Neuronal stem cell (in vitro differentiated cells): ENCODE measurements around the gene TULP1.

Source experiments
- DNase-seq: peaks from one replicate; pipeline ENCODE4 v3.0.0-alpha.2; 2013; ENCODE audit warnings: low spot score
- H2AFZ ChIP-seq: one replicate; pipeline ENCODE4 v1.6.1; 2013; ENCODE audit warnings: mild to moderate bottlenecking, low read length, inconsistent platforms
- H2AK5ac ChIP-seq: 2 replicates; pipeline ENCODE4 v1.6.1; 2013; ENCODE audit warnings: low read depth, mild to moderate bottlenecking, inconsistent platforms, low read length, moderate library complexity, mixed read lengths
- H2BK120ac ChIP-seq: 2 replicates; pipeline ENCODE4 v1.6.1; 2013; ENCODE audit warnings: low read depth, mild to moderate bottlenecking, inconsistent platforms, low read length, moderate library complexity, mixed read lengths
- H2BK12ac ChIP-seq: one replicate; pipeline ENCODE4 v1.6.1; 2013; ENCODE audit warnings: low read length, inconsistent platforms
- H2BK15ac ChIP-seq: 2 replicates; pipeline ENCODE4 v1.6.1; 2013; ENCODE audit warnings: mild to moderate bottlenecking, low read length, inconsistent platforms, mixed read lengths
- H2BK5ac ChIP-seq: one replicate; pipeline ENCODE4 v1.6.1; 2013; ENCODE audit warnings: inconsistent platforms, mild to moderate bottlenecking, low read length, moderate library complexity
- H3K14ac ChIP-seq: one replicate; pipeline ENCODE4 v1.6.1; 2013; ENCODE audit warnings: low read length, inconsistent platforms
- H3K18ac ChIP-seq: 2 replicates; pipeline ENCODE4 v1.6.1; 2013; ENCODE audit warnings: low read length, inconsistent platforms
- H3K23ac ChIP-seq: 2 replicates; pipeline ENCODE4 v1.6.1; 2013; ENCODE audit warnings: low read depth, mild to moderate bottlenecking, mixed read lengths, low read length, inconsistent platforms; ENCODE audit not compliant: poor library complexity
- H3K27ac ChIP-seq: replicated peaks from 3 replicates; pipeline ENCODE4 v1.5.1; 2013; ENCODE audit warnings: low read length, inconsistent platforms
- H3K27me3 ChIP-seq, 3 experiments: 2 replicates each; pipeline ENCODE4 v1.6.1; 2013; ENCODE audit warnings: low read length in 3 of 3, mild to moderate bottlenecking in 2 of 3, inconsistent platforms in 1 of 3, low read depth in 1 of 3, mixed read lengths in 1 of 3, moderate library complexity in 1 of 3; ENCODE audit not compliant: control insufficient read depth in 3 of 3, insufficient read depth in 3 of 3
- H3K36me3 ChIP-seq, 2 donors: replicated peaks in 1 of 2; 2 replicates each; pipeline ENCODE4 v1.6.1; 2013; ENCODE audit warnings: low read length in 2 of 2; ENCODE audit not compliant: control insufficient read depth in 2 of 2, insufficient read depth in 2 of 2
- H3K4ac ChIP-seq: 2 replicates; pipeline ENCODE4 v1.6.1; 2013; ENCODE audit warnings: inconsistent platforms, mild to moderate bottlenecking, low read length, moderate library complexity
- H3K4me1 ChIP-seq, 2 donors: 1 replicate in 1 of 2; 2 replicates in 1 of 2; pipeline ENCODE4 v1.6.1; 2013; ENCODE audit warnings: low read length in 2 of 2, low read depth in 1 of 2; ENCODE audit not compliant: control insufficient read depth in 2 of 2, insufficient read depth in 1 of 2
- H3K4me2 ChIP-seq: one replicate; pipeline ENCODE4 v1.6.1; 2013; ENCODE audit warnings: mild to moderate bottlenecking, low read length, inconsistent platforms; ENCODE audit not compliant: insufficient read depth, poor library complexity, severe bottlenecking
- H3K4me3 ChIP-seq, 2 donors: 2 replicates each; pipeline ENCODE4 v1.5.1; 2013; ENCODE audit warnings: low read length in 2 of 2, mild to moderate bottlenecking in 2 of 2, inconsistent platforms in 1 of 2, moderate library complexity in 1 of 2
- H3K79me1 ChIP-seq: one replicate; pipeline ENCODE4 v1.6.1; 2013; ENCODE audit warnings: low read depth, mild to moderate bottlenecking, inconsistent platforms, low read length, moderate library complexity
- H3K9ac ChIP-seq: one replicate; pipeline ENCODE4 v1.6.1; 2013; ENCODE audit warnings: mild to moderate bottlenecking, low read depth, low read length, inconsistent platforms; ENCODE audit not compliant: poor library complexity
- H3K9me3 ChIP-seq, 2 donors: replicated peaks in 1 of 2; 2 replicates each; pipeline versions ENCODE3 to v1.6.1; 2013; ENCODE audit warnings: low read length in 2 of 2, mild to moderate bottlenecking in 2 of 2, inconsistent platforms in 1 of 2, low read depth in 1 of 2, mixed read lengths in 1 of 2, moderate library complexity in 1 of 2; ENCODE audit not compliant: control insufficient read depth in 2 of 2, insufficient read depth in 1 of 2
- H4K8ac ChIP-seq: one replicate; pipeline ENCODE4 v1.6.1; 2013; ENCODE audit warnings: low read depth, mild to moderate bottlenecking, inconsistent platforms, low read length, moderate library complexity
- H4K91ac ChIP-seq: one replicate; pipeline ENCODE4 v1.6.1; 2013; ENCODE audit warnings: low read length, low read depth, mild to moderate bottlenecking, inconsistent platforms; ENCODE audit not compliant: poor library complexity
- WGBS, 2 donors: extraction: QIAGEN DNeasy Blood & Tissue Kit; methylation state at CpG; one replicate each; pipeline ENCODE4 v1.1.7; 2013; ENCODE audit warnings: missing lambda C conversion rate in 2 of 2, mixed read lengths in 1 of 2; ENCODE audit not compliant: insufficient read length in 2 of 2, insufficient replicate concordance in 1 of 2; ENCODE audit errors: extremely low coverage in 2 of 2; 5-methylcytosine and 5-hydroxymethylcytosine counted together

Gene TULP1

DNA sequence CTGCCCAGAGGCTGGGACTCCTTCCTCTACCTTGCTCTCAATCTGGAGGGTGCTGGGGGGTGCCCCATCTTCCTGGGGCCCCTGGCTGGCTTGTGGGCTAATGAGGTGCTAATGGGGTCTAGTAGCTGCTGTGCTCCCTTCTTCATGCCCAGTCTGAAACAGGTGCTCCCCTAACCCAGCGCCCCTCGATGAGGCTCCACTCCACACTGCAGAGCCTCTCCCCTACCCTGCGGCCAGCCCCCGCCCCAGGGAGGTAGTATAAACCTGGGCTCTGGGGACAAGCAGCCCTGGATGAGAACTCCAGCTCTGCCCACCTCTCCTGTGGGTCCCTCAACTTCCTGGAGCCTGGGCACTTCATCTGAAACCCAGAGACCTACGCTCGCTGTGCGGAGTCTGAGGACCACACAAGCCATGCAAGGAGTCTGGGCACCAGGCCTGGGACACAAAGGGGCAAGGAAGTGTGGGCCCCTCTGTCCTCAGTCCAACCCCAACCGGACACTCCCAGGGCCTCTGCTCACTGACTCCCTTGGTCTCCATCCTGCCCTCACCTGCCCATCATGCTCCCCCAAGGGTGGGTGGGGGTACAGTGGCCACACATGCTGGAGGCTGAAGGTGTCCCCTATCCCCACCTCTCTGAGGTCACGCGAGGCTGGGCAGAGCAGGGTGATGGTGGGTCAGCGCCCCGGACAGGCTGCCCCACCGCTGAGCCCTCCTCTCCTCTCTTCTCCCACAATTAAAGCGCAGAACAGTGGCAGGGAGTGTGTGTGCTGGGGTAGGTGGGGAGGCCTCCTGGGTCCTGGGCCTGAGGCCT is 38.4 kb downstream of the TULP1 start:
- no peak overlapping the region for H3K14ac ChIP-seq
- DNase-seq: no peak
- H3K27ac ChIP-seq: no peak overlapping the region
- H3K9ac ChIP-seq: no peak overlapping the region
- peak overlapping the region; percentile 26 for H2AK5ac ChIP-seq
- H3K18ac ChIP-seq: peak overlapping the region; percentile 19
- H3K27me3 ChIP-seq: no peaks in the 10 kb centered on the region
- H2AFZ ChIP-seq: no peak overlapping the region
- no peak overlapping the region for H4K91ac ChIP-seq
- no CpG with 5 or more reads among the region's 14 CpGs for WGBS, 2 donors
- no peak overlapping the region for H4K8ac ChIP-seq
- H2BK5ac ChIP-seq: no peak overlapping the region
- H3K4me1 ChIP-seq: peaks cover 22 to 25% of the 10 kb centered on the region in 2 donors
- peaks cover 0 to 3% of the 10 kb centered on the region in 2 donors for H3K9me3 ChIP-seq
- no peak overlapping the region for H3K4me2 ChIP-seq
- peaks cover 10% of the 10 kb centered on the region for H3K79me1 ChIP-seq
- H3K36me3 ChIP-seq: peaks cover 54 to 91% of the 10 kb centered on the region in 2 donors
- no peak overlapping the region for H2BK12ac ChIP-seq
- no peak overlapping the region for H2BK120ac ChIP-seq
- H3K4me3 ChIP-seq: no peak overlapping the region
- H3K23ac ChIP-seq: peak overlapping the region; percentile 96
- no peak overlapping the region for H2BK15ac ChIP-seq
- H3K4ac ChIP-seq: no peak overlapping the region

DNA sequence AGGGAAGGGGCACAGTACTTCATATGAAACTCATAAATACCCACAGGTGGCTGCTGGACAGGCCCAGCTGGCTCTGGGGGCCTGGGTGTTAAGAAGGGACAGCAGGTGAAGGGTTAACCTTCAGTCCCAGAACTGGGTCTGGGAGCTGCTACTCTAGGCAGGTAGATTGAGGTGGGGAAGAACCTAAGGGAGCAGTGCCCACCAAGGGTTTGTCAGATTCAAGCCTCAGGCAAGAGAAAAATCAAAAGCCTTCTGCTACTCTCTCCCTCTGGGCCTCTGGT is 38.9 kb downstream of the TULP1 start:
- Histone ChIP-seq H3K27ac (peak overlapping the region; percentile 25), H4K8ac (no peak overlapping the region), H2BK15ac (no peak overlapping the region), H3K79me1 (peaks cover 10% of the 10 kb centered on the region), H3K4me2 (no peak overlapping the region), H3K4me3 (no peak overlapping the region), H2AFZ (no peak overlapping the region), H3K4ac (no peak overlapping the region), H3K23ac (no peak overlapping the region), H2BK5ac (no peak overlapping the region), H2AK5ac (no peak overlapping the region), H2BK12ac (no peak overlapping the region), H2BK120ac (no peak overlapping the region), H3K27me3 (no peaks in the 10 kb centered on the region), H3K18ac (no peak overlapping the region), H3K9ac (no peak overlapping the region), H3K9me3 (peaks cover 0 to 3% of the 10 kb centered on the region in 2 donors), H4K91ac (no peak overlapping the region), H3K36me3 (peaks cover 50 to 92% of the 10 kb centered on the region in 2 donors), H3K14ac (no peak overlapping the region), H3K4me1 (peaks cover 25% of the 10 kb centered on the region in 2 donors)
- no peak for DNase-seq

DNA sequence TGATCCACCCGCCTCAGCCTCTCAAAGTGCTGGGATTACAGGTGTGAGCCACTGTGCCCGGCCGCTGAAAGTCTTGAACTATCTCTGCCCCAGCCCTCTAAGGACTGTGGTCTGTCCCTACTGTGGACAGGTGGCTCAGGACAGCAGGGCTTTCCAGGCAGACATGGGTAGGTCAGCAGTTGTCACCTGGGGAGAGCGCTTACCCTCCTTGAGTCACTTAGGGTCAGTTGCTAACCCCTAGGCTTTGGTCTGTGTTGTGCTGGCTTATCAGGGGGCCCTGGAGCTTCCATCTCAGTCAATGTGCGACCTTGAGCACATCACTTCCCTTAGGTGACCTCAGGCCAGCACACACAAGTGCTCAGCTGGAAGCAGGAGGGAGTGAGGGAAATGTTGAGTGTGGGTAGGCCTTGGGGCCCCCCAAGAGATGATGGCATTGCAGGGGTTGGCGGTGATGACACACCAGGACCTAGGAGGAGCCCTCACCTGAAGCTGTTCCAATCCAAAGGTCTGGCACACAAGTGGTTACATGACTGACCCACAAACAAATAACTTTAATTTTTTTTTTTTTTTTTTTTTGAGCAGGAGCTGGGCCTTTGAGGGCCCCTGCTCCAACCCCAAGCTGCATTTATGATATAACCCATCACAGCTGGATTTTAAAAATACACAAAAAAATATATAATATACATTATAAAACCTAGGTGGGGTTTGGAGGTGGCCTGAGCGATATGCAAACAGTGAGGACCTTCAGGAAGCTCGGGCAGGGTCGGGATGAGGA is 39.4 kb downstream of the TULP1 start:
- Histone ChIP-seq H3K4ac (no peak overlapping the region), H3K4me2 (no peak overlapping the region), H3K9ac (no peak overlapping the region), H3K18ac (no peak overlapping the region), H2AK5ac (peak overlapping the region; percentile 5), H2BK120ac (no peak overlapping the region), H4K8ac (no peak overlapping the region), H2BK12ac (no peak overlapping the region), H3K14ac (no peak overlapping the region), H3K4me3 (no peak overlapping the region), H4K91ac (no peak overlapping the region), H2BK15ac (no peak overlapping the region), H3K23ac (peak overlapping the region; percentile 68), H3K27me3 (no peaks in the 10 kb centered on the region), H3K36me3 (peaks cover 47 to 89% of the 10 kb centered on the region in 2 donors), H3K27ac (peak overlapping the region; percentile 43), H3K79me1 (peaks cover 10% of the 10 kb centered on the region), H3K4me1 (peaks cover 25% of the 10 kb centered on the region in 2 donors), H3K9me3 (peaks cover 0 to under 1% of the 10 kb centered on the region in 2 donors), H2BK5ac (no peak overlapping the region), H2AFZ (no peak overlapping the region)
- no peak for DNase-seq
- no CpG with 5 or more reads among the region's 9 CpGs for WGBS, 2 donors

DNA sequence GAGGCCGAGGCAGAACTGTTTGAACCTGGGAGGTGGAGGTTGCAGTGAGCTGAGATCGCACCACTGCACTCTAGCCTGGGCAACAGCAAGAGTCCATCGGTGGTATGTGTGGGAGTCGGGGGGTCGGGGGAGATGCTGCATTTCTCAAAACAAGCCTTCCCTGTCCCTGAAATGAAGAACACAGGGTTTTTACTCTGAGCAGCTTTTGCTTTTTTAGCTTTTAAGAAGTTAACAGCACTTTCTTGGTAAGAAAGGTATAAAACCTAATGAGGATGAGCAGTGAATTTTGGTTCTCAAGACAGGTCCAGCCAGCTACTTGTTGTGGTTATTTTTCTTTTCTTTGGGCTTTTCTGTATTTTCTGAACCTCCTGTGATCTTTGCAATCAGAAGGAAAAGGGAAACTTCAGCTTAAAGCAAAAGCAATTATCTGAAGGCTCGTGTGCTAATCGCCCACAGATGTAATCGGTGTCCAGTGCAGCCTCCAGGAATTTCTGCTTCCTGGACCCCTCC is 40.8 kb downstream of the TULP1 start:
- Histone ChIP-seq H4K8ac (no peak overlapping the region), H3K27me3 (no peaks in the 10 kb centered on the region), H3K4me1 (peaks cover 16 to 21% of the 10 kb centered on the region in 2 donors), H3K36me3 (peaks cover 46 to 89% of the 10 kb centered on the region in 2 donors), H2AFZ (no peak overlapping the region), H2BK120ac (no peak overlapping the region), H2AK5ac (no peak overlapping the region), H3K14ac (no peak overlapping the region), H2BK12ac (no peak overlapping the region), H3K79me1 (peaks cover 10% of the 10 kb centered on the region), H3K23ac (no peak overlapping the region), H4K91ac (no peak overlapping the region), H2BK5ac (no peak overlapping the region), H3K4me2 (no peak overlapping the region), H3K27ac (no peak overlapping the region), H3K18ac (no peak overlapping the region), H3K4ac (no peak overlapping the region), H3K9me3 (no peaks in the 10 kb centered on the region), H3K4me3 (no peak overlapping the region), H3K9ac (no peak overlapping the region), H2BK15ac (no peak overlapping the region)
- WGBS, 2 donors: no CpG with 5 or more reads among the region's 8 CpGs
- no peak for DNase-seq
